HepG2 (cell line): ENCODE data around the gene YJEFN3. TPM values are rescaled to one million over a fixed set of nuclear protein-coding genes. Genes with fewer than 3 reads are reported as not detected.

Source experiments
- CCDC6 ChIP-seq: sonication (generic); formaldehyde crosslinking; IDR thresholded peaks from 2 replicates; pipeline ENCODE4 v1.8.1; 2022; ENCODE audit warnings: mild to moderate bottlenecking, missing genetic modification reagents, moderate library complexity
- KAT8 ChIP-seq: IDR thresholded peaks from 2 replicates; pipeline ENCODE4 v1.6.1; 2016; ENCODE audit warnings: missing genetic modification reagents, missing compliant biosample characterization
- NFE2 ChIP-seq: sonication (generic); formaldehyde crosslinking; IDR thresholded peaks from 2 replicates; pipeline ENCODE4 v1.4.0; 2020; ENCODE audit warnings: missing genetic modification reagents
- STAG1 ChIP-seq: sonication (generic); formaldehyde crosslinking; IDR thresholded peaks from 2 replicates; pipeline ENCODE4 v1.4.0; 2020; ENCODE audit warnings: missing genetic modification reagents
- TCF7L2 ChIP-seq: IDR thresholded peaks from 2 replicates; pipeline ENCODE4 v1.6.1; 2011; ENCODE audit warnings: mild to moderate bottlenecking, low read depth, low read length, moderate library complexity
- ZNF33B ChIP-seq: sonication (generic); formaldehyde crosslinking; IDR thresholded peaks from 2 replicates; pipeline ENCODE4 v1.5.1; 2020; ENCODE audit warnings: mild to moderate bottlenecking, missing genetic modification reagents
- ZNF883 ChIP-seq: sonication (generic); formaldehyde crosslinking; IDR thresholded peaks from 2 replicates; pipeline ENCODE4 v1.5.1; 2020; ENCODE audit warnings: mild to moderate bottlenecking, missing genetic modification reagents; ENCODE audit errors: not compliant biosample characterization
- polyA plus RNA-seq, 8 experiments: library from polyadenylated mRNA; depleted of rRNA in 3 of 8; stranded (reverse) in 7 of 8; unstranded in 1 of 8; fragments of >200 nt; fragmentation: Illumina TruSeq in 4 of 8; extraction: Trizol in 4 of 8; gene quantifications; 2 replicates each; pipeline versions ENCODE4 v1.2.1 to v1.2.3, GENCODE V29; 2011 to 2016; ENCODE audit warnings: low read depth in 4 of 8, missing spikeins in 1 of 8, mixed read lengths in 1 of 8; ENCODE audit not compliant: insufficient read depth in 1 of 8
- total RNA-seq, 5 experiments: library from RNA; depleted of rRNA; stranded (reverse); fragments of >200 nt; fragmentation: Illumina TruSeq; extraction: Trizol; gene quantifications; 2 replicates each; pipeline ENCODE4 v1.2.3, GENCODE V29; 2016; ENCODE audit warnings: low read depth in 1 of 5
- TF ChIP-seq, protein P1 (sequence below), 2 experiments: fragments of 450-650 bp in 1 of 2; sonication (generic) in 1 of 2; formaldehyde crosslinking in 1 of 2; IDR thresholded peaks; 2 replicates each; pipeline versions ENCODE4 v1.6.1 to v1.8.0; 2016 to 2022; ENCODE audit warnings: antibody characterized with exemption in 1 of 2, mild to moderate bottlenecking in 1 of 2, missing genetic modification reagents in 1 of 2
- TF ChIP-seq, protein P2 (sequence below): sonication (generic); formaldehyde crosslinking; IDR thresholded peaks from 2 replicates; pipeline ENCODE4 v1.4.0; 2020; ENCODE audit warnings: missing genetic modification reagents
- TF ChIP-seq, protein P3 (sequence below): sonication (generic); formaldehyde crosslinking; conservative IDR thresholded peaks from 2 replicates; pipeline ENCODE4 v1.4.0; 2020; ENCODE audit warnings: missing genetic modification reagents
- TF ChIP-seq, protein P4 (sequence below): sonication (generic); formaldehyde crosslinking; IDR thresholded peaks from 2 replicates; pipeline ENCODE4 v1.5.0; 2020; ENCODE audit warnings: mild to moderate bottlenecking, missing genetic modification reagents
- TF ChIP-seq, protein P5 (sequence below): sonication (generic); formaldehyde crosslinking; IDR thresholded peaks from 2 replicates; pipeline ENCODE4 v1.4.0; 2020; ENCODE audit warnings: missing genetic modification reagents

The YJEFN3 gene
- total and polyA plus RNA-seq, 2 of the 13 experiments (the other 11 are each of a cell fraction or from before 2014, with no cell fraction given) = 0.89 to 4.0 TPM

DNA sequence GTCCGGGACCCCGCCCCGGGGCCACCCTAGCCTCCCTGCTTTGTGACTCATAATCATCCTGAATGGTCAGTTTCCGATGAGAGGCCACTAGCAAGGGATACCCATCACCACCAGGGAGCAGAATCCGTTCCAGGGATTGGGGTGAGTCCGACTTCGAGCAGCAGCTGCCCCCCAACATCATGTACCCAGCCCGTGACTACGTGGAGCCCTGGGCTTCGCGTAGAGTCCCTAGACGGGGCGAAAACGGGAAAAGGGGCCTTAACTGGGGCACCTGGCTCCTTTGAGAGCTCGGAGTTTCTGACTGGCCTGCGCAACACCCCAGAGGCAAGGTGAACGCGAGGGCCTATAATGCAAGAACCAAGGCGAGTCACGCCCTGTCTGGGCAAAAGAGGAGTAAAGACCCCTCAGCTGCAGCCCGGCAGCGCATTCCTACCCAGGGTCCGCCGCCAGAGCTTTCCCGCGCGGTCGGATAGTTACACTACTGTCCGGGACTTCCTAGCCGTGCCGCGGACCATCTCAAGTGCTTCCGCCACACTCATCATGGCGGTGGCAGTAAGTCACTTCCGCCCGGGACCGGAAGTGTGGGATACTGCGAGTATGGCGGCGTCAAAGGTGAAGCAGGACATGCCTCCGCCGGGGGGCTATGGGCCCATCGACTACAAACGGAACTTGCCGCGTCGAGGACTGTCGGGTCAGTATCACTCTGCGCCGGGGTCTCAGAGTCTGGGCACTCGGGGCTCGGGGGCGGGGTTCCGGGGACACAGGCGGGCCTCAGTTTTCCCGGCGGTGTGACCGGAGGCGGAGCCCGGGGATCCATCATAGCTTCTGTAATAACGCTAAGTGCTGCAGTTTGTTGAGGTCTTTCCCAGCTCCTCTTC lies 12.8 kb upstream of the YJEFN3 start, which contains the start of gene NDUFA13 (continued):
- TF ChIP-seq, protein P1, sequence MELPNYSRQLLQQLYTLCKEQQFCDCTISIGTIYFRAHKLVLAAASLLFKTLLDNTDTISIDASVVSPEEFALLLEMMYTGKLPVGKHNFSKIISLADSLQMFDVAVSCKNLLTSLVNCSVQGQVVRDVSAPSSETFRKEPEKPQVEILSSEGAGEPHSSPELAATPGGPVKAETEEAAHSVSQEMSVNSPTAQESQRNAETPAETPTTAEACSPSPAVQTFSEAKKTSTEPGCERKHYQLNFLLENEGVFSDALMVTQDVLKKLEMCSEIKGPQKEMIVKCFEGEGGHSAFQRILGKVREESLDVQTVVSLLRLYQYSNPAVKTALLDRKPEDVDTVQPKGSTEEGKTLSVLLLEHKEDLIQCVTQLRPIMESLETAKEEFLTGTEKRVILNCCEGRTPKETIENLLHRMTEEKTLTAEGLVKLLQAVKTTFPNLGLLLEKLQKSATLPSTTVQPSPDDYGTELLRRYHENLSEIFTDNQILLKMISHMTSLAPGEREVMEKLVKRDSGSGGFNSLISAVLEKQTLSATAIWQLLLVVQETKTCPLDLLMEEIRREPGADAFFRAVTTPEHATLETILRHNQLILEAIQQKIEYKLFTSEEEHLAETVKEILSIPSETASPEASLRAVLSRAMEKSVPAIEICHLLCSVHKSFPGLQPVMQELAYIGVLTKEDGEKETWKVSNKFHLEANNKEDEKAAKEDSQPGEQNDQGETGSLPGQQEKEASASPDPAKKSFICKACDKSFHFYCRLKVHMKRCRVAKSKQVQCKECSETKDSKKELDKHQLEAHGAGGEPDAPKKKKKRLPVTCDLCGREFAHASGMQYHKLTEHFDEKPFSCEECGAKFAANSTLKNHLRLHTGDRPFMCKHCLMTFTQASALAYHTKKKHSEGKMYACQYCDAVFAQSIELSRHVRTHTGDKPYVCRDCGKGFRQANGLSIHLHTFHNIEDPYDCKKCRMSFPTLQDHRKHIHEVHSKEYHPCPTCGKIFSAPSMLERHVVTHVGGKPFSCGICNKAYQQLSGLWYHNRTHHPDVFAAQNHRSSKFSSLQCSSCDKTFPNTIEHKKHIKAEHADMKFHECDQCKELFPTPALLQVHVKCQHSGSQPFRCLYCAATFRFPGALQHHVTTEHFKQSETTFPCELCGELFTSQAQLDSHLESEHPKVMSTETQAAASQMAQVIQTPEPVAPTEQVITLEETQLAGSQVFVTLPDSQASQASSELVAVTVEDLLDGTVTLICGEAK (IDR thresholded peaks at IDR 0.05) = peak; percentile 85
- TF ChIP-seq, protein P1 (CRISPR knock-in tag; IDR thresholded peaks at IDR 0.05) = peak; percentile 78
- TF ChIP-seq CCDC6 (no peak; the same call in 1 of the 2 replicates), KAT8 (CRISPR knock-in tag) (peak; percentile 98), NFE2 (CRISPR knock-in tag) (no peak), TCF7L2 (no peak), STAG1 (CRISPR knock-in tag) (no peak), ZNF33B (CRISPR knock-in tag) (0 out of 2 replicates have a peak, but pooled peaks have one; percentile 56), ZNF883 (CRISPR knock-in tag) (peak; percentile 73)
- TF ChIP-seq, protein P2, sequence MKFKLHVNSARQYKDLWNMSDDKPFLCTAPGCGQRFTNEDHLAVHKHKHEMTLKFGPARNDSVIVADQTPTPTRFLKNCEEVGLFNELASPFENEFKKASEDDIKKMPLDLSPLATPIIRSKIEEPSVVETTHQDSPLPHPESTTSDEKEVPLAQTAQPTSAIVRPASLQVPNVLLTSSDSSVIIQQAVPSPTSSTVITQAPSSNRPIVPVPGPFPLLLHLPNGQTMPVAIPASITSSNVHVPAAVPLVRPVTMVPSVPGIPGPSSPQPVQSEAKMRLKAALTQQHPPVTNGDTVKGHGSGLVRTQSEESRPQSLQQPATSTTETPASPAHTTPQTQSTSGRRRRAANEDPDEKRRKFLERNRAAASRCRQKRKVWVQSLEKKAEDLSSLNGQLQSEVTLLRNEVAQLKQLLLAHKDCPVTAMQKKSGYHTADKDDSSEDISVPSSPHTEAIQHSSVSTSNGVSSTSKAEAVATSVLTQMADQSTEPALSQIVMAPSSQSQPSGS = peak; percentile 62; the same call in 1 of the 2 replicates
- TF ChIP-seq, protein P3, sequence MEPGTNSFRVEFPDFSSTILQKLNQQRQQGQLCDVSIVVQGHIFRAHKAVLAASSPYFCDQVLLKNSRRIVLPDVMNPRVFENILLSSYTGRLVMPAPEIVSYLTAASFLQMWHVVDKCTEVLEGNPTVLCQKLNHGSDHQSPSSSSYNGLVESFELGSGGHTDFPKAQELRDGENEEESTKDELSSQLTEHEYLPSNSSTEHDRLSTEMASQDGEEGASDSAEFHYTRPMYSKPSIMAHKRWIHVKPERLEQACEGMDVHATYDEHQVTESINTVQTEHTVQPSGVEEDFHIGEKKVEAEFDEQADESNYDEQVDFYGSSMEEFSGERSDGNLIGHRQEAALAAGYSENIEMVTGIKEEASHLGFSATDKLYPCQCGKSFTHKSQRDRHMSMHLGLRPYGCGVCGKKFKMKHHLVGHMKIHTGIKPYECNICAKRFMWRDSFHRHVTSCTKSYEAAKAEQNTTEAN = peak; percentile 46; the same call in 1 of the 2 replicates
- TF ChIP-seq, protein P4, sequence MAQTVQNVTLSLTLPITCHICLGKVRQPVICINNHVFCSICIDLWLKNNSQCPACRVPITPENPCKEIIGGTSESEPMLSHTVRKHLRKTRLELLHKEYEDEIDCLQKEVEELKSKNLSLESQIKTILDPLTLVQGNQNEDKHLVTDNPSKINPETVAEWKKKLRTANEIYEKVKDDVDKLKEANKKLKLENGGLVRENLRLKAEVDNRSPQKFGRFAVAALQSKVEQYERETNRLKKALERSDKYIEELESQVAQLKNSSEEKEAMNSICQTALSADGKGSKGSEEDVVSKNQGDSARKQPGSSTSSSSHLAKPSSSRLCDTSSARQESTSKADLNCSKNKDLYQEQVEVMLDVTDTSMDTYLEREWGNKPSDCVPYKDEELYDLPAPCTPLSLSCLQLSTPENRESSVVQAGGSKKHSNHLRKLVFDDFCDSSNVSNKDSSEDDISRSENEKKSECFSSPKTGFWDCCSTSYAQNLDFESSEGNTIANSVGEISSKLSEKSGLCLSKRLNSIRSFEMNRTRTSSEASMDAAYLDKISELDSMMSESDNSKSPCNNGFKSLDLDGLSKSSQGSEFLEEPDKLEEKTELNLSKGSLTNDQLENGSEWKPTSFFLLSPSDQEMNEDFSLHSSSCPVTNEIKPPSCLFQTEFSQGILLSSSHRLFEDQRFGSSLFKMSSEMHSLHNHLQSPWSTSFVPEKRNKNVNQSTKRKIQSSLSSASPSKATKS (CRISPR knock-in tag) = no peak
- TF ChIP-seq, protein P5, sequence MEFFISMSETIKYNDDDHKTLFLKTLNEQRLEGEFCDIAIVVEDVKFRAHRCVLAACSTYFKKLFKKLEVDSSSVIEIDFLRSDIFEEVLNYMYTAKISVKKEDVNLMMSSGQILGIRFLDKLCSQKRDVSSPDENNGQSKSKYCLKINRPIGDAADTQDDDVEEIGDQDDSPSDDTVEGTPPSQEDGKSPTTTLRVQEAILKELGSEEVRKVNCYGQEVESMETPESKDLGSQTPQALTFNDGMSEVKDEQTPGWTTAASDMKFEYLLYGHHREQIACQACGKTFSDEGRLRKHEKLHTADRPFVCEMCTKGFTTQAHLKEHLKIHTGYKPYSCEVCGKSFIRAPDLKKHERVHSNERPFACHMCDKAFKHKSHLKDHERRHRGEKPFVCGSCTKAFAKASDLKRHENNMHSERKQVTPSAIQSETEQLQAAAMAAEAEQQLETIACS (CRISPR knock-in tag) = no peak
